GM21723 (cell line): ENCODE results near the gene ST8SIA2.

Experiments
- ATAC-seq: cut with Tn5 transposase; IDR thresholded peaks from one replicate; pipeline ENCODE4 v1.9.1; 2021; ENCODE audit warnings: mild to moderate bottlenecking, moderate library complexity; ENCODE audit not compliant: unreplicated experiment

The ST8SIA2 gene

GRCh38 chr15:92395098-92395635 is 1.5 kb downstream of the ST8SIA2 start:
- ATAC-seq = no peak

- no peak for ATAC-seq
Measured at GRCh38 chr15:92399271-92399950, 5.7 kb downstream of the ST8SIA2 start.

GRCh38 chr15:92400573-92400972 is 6.9 kb downstream of the ST8SIA2 start:
- ATAC-seq = no peak

DNA sequence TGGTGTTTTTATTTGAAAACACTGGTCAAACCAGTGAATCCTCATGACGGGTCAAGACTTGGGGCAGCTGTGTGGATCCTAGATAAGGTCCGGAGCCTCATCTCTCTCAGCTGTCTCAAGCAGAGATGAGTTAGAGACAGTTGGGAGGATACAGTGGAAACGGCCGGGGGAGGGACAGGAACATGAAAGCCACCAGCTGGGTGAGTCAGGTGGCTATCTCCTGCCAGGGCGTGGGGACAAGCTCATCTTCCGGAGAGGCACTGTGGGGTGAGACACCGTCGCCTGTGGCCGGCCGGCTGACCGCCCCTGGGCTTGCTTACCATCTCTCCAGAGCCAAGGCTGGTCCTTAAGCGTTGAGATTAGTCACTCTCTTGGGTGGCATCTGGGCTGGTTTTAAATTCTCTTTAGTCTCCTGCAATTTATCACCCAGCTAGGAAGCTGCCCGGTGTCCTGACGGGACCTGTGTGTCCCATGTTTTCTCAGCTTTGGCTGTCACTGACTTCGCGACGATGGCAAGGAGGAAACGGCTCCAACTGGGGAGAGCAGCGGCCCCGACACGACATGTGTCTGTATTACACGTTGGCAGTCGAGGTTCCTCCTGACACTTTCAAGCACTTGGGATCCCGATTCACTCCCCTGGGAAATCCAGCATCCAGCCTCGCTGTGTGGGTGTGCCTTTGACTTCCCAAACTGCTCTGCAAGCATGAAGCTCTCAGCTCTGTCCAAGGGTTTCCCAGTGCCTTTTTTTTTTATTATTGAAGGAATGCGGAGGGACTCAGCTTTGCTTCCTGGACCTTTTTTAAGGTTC is 7.5 kb downstream of the ST8SIA2 start:
- ATAC-seq = no peak

- ATAC-seq = no peak
Measured at GRCh38 chr15:92402751-92403150, 9.1 kb downstream of the ST8SIA2 start.

DNA sequence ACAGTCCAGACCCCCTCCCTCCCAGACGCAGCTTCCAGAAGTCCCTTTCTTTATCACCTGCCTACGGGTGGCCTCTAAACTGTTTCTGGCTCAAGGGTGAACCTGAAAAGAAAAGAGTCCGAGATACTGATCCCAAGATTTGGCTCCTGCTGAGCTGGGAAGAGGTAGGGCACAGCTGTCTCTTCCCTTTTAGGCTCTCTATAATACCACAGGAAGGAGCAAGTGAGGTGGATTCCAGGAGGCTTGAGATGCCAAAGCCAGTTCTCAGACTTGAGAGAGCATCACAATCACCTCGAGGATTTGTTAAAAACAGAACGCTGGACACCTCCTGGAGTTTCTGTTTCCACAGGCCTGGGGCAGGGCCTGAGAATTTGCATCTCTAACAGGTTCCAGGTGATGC is 12.3 kb downstream of the ST8SIA2 start:
- no peak for ATAC-seq

- ATAC-seq = no peak
Measured at GRCh38 chr15:92407321-92407720, 13.6 kb downstream of the ST8SIA2 start.

- no peak for ATAC-seq
Measured at GRCh38 chr15:92407916-92408315, 14.2 kb downstream of the ST8SIA2 start.

DNA sequence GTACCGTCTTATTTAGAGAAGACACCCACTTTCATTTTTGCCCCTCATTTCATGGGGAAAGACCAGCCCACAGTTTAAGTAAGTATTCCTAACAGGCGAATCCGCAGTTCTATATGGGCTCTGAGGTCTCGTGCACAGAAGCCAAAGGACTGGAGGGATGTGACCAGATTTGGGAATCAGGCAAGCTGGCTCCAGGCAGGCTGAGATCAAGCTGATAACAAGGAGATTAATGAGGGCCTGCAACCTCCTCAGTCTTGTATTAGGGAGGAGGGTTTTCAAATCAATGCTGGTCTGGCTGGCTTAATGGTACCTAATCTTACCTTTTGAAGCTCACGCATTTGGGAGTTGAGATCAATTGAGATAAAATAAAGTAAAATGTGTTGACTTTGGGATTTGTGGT is 15.3 kb downstream of the ST8SIA2 start:
- ATAC-seq = no peak

GRCh38 chr15:92409521-92409920 is 15.8 kb downstream of the ST8SIA2 start:
- no peak for ATAC-seq

DNA sequence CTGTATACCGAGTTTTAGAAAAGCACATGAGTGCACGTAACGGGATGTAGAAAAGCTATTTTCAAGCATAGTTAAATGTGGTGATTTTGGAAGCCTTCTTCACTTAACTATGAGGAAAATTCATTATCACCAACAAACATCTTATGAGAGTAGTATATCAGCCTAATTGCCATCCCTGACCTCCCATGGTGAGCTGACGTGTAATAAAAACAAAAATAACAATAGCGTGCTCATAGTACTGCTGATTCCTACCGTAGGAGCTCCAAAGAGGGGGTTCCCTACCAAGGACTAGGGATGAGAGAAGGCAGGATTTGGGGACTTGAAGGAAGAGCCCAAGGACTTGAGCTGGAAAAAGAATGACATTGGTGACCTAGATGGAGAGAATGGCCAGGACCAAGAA is 16.9 kb downstream of the ST8SIA2 start:
- no peak for ATAC-seq

GRCh38 chr15:92411256-92411655 is 17.6 kb downstream of the ST8SIA2 start:
- ATAC-seq = no peak

GRCh38 chr15:92413510-92413909 is 19.8 kb downstream of the ST8SIA2 start:
- ATAC-seq = no peak

- no peak for ATAC-seq
Measured at GRCh38 chr15:92415639-92416297, 22.1 kb downstream of the ST8SIA2 start.

DNA sequence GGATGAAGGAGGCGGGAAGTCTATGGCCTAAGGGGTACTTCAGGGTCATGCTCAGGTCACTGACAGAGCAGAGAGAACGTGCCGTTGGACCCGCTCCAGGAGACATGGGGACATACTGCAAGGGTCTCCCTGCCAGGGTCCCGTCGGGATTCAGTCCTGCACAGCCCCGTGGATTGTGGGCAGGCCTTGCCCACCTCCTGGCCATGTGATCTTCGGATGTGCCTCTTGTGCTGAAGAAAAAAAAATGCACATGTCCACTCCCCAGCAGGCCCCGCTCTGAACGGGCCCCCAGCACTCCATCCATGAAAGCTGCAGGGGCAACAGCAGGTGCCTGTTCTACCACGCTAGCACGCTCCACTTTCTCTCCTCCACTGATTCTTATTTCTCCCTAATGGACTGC is 22.9 kb downstream of the ST8SIA2 start:
- ATAC-seq = no peak

GRCh38 chr15:92417716-92418115 is 24.0 kb downstream of the ST8SIA2 start:
- no peak for ATAC-seq

DNA sequence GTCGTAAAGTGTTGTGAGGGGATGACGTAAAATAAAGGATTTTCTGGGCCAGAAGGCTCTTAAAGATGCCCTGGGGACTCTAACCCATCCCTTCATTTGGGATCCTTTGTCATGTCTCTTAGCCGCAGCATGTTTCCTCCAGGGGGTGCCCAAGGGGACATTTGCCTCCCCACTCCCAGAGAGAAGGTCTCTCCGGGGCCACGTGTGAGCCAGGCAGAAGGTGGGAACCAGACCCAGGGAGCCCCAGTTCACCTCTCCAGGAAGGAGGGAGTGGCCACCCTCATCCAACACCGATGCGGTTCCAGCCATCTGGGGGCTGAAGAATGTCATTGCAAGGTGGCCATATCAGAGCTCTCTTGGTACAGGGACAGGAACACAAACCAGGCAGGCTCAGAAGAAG is 25.2 kb downstream of the ST8SIA2 start:
- no peak for ATAC-seq

GRCh38 chr15:92421976-92422375 is 28.3 kb downstream of the ST8SIA2 start:
- ATAC-seq = no peak

- ATAC-seq = no peak
Measured at GRCh38 chr15:92425578-92426225, 32.0 kb downstream of the ST8SIA2 start.

DNA sequence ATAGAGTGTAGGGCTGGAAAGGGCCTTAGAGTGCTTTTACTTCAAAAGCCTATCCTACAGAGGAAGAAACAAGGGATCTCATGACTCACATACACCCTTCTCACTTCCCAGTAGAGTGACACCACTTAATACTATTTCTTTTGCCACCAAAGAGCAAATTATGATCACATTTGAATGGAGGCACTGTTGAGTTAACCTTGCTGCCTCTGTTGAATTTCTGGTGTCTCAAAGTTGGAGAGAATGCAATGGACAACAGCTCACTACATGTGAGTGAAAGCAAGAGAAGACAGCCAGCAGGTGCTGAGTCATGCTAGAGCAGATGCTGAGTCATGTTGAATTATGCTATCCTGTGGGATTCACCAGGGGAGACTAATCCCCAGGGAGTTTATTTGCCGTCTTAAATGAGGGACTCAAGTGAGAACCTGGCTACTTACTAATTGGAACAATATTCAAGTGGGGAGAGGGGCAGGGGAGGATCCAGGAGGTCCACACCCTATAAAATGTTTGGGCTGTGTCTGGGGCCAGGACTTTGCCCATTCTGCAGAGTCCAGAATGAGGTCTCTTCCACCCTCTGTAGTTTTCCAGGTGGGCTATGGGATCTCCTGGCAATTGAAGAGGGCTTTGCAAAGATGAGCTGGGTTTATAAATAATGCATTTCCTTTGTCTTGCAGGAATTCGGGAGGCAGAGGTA is 35.8 kb downstream of the ST8SIA2 start:
- ATAC-seq = no peak

DNA sequence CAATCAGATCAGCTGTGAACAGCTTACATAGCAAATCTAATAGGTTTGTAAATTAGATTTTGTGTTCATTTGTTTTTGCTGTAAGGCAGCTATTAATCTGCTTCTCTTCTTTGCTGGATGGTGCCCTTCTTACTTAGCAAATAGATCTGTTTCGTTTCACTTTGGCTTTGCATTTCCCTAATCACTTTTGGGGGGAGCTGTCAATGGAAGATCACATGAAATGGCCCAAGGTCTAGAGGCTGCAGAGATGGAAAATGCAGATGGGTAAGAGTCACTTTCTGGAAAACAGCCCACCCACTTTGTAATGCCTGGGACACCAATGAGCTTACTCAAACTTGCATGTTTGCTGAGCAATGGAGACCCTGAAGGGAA is 36.4 kb downstream of the ST8SIA2 start:
- ATAC-seq = no peak
